Transverse colon (tissue), 4 donors: ENCODE measurements around the gene SPARCL1. TPM values are rescaled to one million over a fixed set of nuclear protein-coding genes. Genes with fewer than 3 reads are reported as not detected.
"Not testable (repeated sequence)": the region's sequence is repeated elsewhere in the genome, so short reads cannot be mapped to it uniquely, and the experiment has no call there.

ENCODE experiments used
- DNase-seq: peaks from one replicate; pipeline ENCODE4 v3.0.0-alpha.2; 2019
- H3K27ac ChIP-seq, 4 donors: fragments of 200-600 bp; sonication (generic); 2 replicates each; pipeline ENCODE4 v1.5.1; 2016 to 2018; ENCODE audit warnings: inconsistent platforms in 4 of 4
- H3K27me3 ChIP-seq: fragments of 200-600 bp; sonication (generic); 2 replicates; pipeline ENCODE4 v1.5.1; 2017; ENCODE audit warnings: inconsistent platforms
- H3K36me3 ChIP-seq, 4 donors: fragments of 200-600 bp; sonication (generic); 2 replicates each; pipeline ENCODE4 v1.5.1; 2017 to 2019; ENCODE audit warnings: inconsistent platforms in 4 of 4
- H3K4me1 ChIP-seq, 4 donors: fragments of 200-600 bp; sonication (generic); 2 replicates each; pipeline ENCODE4 v1.5.1; 2017 to 2020; ENCODE audit warnings: inconsistent platforms in 4 of 4
- H3K4me3 ChIP-seq, 4 donors: fragments of 200-600 bp; sonication (generic); 1 replicate in 1 of 4; 2 replicates in 3 of 4; pipeline versions ENCODE4 v1.5.1 to v1.6.1; 2017 to 2019; ENCODE audit warnings: inconsistent platforms in 4 of 4
- H3K9me3 ChIP-seq, 2 donors: fragments of 200-600 bp; sonication (generic); 2 replicates each; pipeline ENCODE4 v1.5.1; 2017 to 2019; ENCODE audit warnings: inconsistent platforms in 2 of 2
- CTCF ChIP-seq, 5 experiments: fragments of 200-600 bp in 3 of 5; fragments of 450-650 bp in 2 of 5; sonication (generic) in 3 of 5; IDR thresholded peaks; 1 replicate in 2 of 5; 2 replicates in 3 of 5; pipeline ENCODE4 v1.5.1; 2016 to 2017; ENCODE audit warnings: antibody characterized with exemption in 5 of 5, inconsistent platforms in 3 of 5, mild to moderate bottlenecking in 2 of 5, moderate library complexity in 1 of 5
- EP300 ChIP-seq: sonication (generic); formaldehyde crosslinking; IDR thresholded peaks from one replicate; pipeline ENCODE4 v1.6.1; 2017; ENCODE audit warnings: antibody characterized with exemption, low read depth
- POLR2A ChIP-seq: fragments of 450-650 bp; IDR thresholded peaks from one replicate; pipeline ENCODE4 v1.6.1; 2016; ENCODE audit warnings: antibody characterized with exemption, mild to moderate bottlenecking, moderate library complexity
- POLR2AphosphoS5 ChIP-seq, 3 donors: sonication (generic); formaldehyde crosslinking; IDR thresholded peaks; one replicate each; pipeline ENCODE4 v1.6.1; 2016; ENCODE audit warnings: antibody characterized with exemption in 3 of 3
- WGBS, 2 donors: methylation state at CpG; one replicate each; pipeline ENCODE4 v1.1.5; 2018; ENCODE audit warnings: low coverage in 1 of 2; 5-methylcytosine and 5-hydroxymethylcytosine counted together
- in situ Hi-C, 4 donors: fragments of 200-750 bp; cut with MboI; loops; one replicate each; pipeline versions ENCODE4 v1.15.0 to v1.15.1; 2017; ENCODE audit warnings: low sequenced_read_pairs in 3 of 4, low pct_ligation_motif_present in 1 of 4, low pct_unique_long_range_greater_than_20kb in 1 of 4
- intact Hi-C: fragments of 100-400 bp; cut with DNase I; formaldehyde crosslinking; loops from one replicate; pipeline ENCODE4 v1.15.1; 2023; ENCODE audit warnings: low total_unique reads
- total RNA-seq, 4 donors: library from RNA; depleted of rRNA; stranded (reverse); fragments of >200 nt; gene quantifications; one replicate each; pipeline ENCODE4 v1.1.0, GENCODE V29; 2016

SPARCL1 gene
- total RNA-seq, 4 donors from 2014 or later, result 113 to 228 (median 151) TPM

GRCh38 chr4:87451537-87451936 lies 77.6 kb downstream of the SPARCL1 start:
- intact Hi-C loops (no loop called here), in situ Hi-C loops (loop anchor here in 3 of 4 donors (10.0 to 25.0 kb wide), 3 partner anchors 77 to 314 kb away; no protein-coding TSS in a partner anchor)
- H3K27me3 ChIP-seq, result no peaks in the 10 kb centered on the region
- peaks cover 0 to 34% (median 7%) of the 10 kb centered on the region in 4 donors for H3K36me3 ChIP-seq
- no peak overlapping the region for H3K4me3 ChIP-seq
- H3K27ac ChIP-seq, result no peak overlapping the region
- no peak for TF ChIP-seq CTCF (IDR thresholded peaks at IDR 0.05)
- TF ChIP-seq EP300, result no peak
- no peak for TF ChIP-seq POLR2A
- TF ChIP-seq POLR2AphosphoS5 (IDR thresholded peaks at IDR 0.05), result no peak
- H3K9me3 ChIP-seq, result no peaks in the 10 kb centered on the region
- no peaks in the 10 kb centered on the region for H3K4me1 ChIP-seq
- no peak for DNase-seq

- H3K4me1 ChIP-seq, in situ Hi-C loops, H3K9me3 ChIP-seq, H3K27me3 ChIP-seq, H3K4me3 ChIP-seq, intact Hi-C loops: not testable (repeated sequence)
- Histone ChIP-seq H3K27ac (peak overlapping the region in 3 of 4 donors; percentile 1 to 39 (median 36)), H3K36me3 (peaks cover 0 to 39% (median 10%) of the 10 kb centered on the region in 4 donors)
- DNase-seq, result peak; percentile 39
- WGBS, 2 donors, result 74 to 80% methylated on average over 1 to 6 of the region's 6 CpGs
Measured at GRCh38 chr4:87446375-87446774, 82.8 kb downstream of the SPARCL1 start.

GRCh38 chr4:87445964-87446363 lies 83.2 kb downstream of the SPARCL1 start:
- intact Hi-C loops, result no loop called here
- Histone ChIP-seq H3K36me3 (peaks cover 0 to 39% (median 9%) of the 10 kb centered on the region in 4 donors), H3K27ac (peak overlapping the region in 2 of 4 donors; percentile 36 to 39), H3K9me3 (no peaks in the 10 kb centered on the region), H3K27me3 (no peaks in the 10 kb centered on the region), H3K4me3 (no peak overlapping the region), H3K4me1 (peaks cover 0 to 6% (median 0%) of the 10 kb centered on the region in 4 donors)
- no peak for DNase-seq
- no peak for TF ChIP-seq EP300
- no peak for TF ChIP-seq CTCF (IDR thresholded peaks at IDR 0.05)
- no peak for TF ChIP-seq POLR2A
- no peak for TF ChIP-seq POLR2AphosphoS5 (IDR thresholded peaks at IDR 0.05)
- in situ Hi-C loops, result no loop called here
- WGBS, 2 donors, result 40 to 43% methylated on average over 3 of the region's 3 CpGs

GRCh38 chr4:87444741-87445140 lies 84.4 kb downstream of the SPARCL1 start:
- Histone ChIP-seq H3K27ac (no peak overlapping the region), H3K36me3 (peaks cover 0 to 38% (median 9%) of the 10 kb centered on the region in 4 donors), H3K27me3 (no peaks in the 10 kb centered on the region), H3K4me1 (peaks cover 0 to 6% (median 0%) of the 10 kb centered on the region in 4 donors), H3K9me3 (no peaks in the 10 kb centered on the region), H3K4me3 (no peak overlapping the region)
- no peak for TF ChIP-seq POLR2A
- TF ChIP-seq POLR2AphosphoS5 (IDR thresholded peaks at IDR 0.05), result no peak
- no peak for TF ChIP-seq CTCF (IDR thresholded peaks at IDR 0.05)
- TF ChIP-seq EP300, result no peak
- intact Hi-C loops (no loop called here), in situ Hi-C loops (no loop called here)
- DNase-seq, result no peak
- WGBS, 2 donors, result 92 to 100% methylated on average over 1 of the region's 1 CpG

- TF ChIP-seq POLR2AphosphoS5 (IDR thresholded peaks at IDR 0.05) (no peak), EP300 (no peak), CTCF (IDR thresholded peaks at IDR 0.05) (no peak), POLR2A (no peak)
- WGBS, 2 donors, result 91 to 92% methylated on average over 2 to 3 of the region's 3 CpGs
- H3K4me3 ChIP-seq, result no peak overlapping the region
- in situ Hi-C loops, result no loop called here
- H3K4me1 ChIP-seq, result peaks cover 0 to 6% (median 0%) of the 10 kb centered on the region in 4 donors
- H3K27me3 ChIP-seq, result no peaks in the 10 kb centered on the region
- H3K36me3 ChIP-seq, result peaks cover 0 to 34% (median 14%) of the 10 kb centered on the region in 4 donors
- intact Hi-C loops, result no loop called here
- no peak for DNase-seq
- no peak overlapping the region for H3K27ac ChIP-seq
- no peaks in the 10 kb centered on the region for H3K9me3 ChIP-seq
Measured at GRCh38 chr4:87442889-87443288, 86.3 kb downstream of the SPARCL1 start.
